Measurements from ENCODE around the gene RAB7B.
"Not testable (repeated sequence)": the region's sequence is repeated elsewhere in the genome, so short reads cannot be mapped to it uniquely, and the experiment has no call there.

RAB7B gene

GRCh38 chr1:205996641-205997040, 6.6 kb downstream of the RAB7B start:
- DNase-seq (ENCODE audit: low read depth), result not testable (repeated sequence)

- no peak for DNase-seq (ENCODE audit: low read depth)
These were observed 8.8 kb downstream of the RAB7B start for GRCh38 chr1:205994346-205994745.

GRCh38 chr1:205993068-205993467, 10.1 kb downstream of the RAB7B start:
- no peak for DNase-seq (ENCODE audit: low read depth)

GRCh38 chr1:205992218-205992882, 10.8 kb downstream of the RAB7B start:
- DNase-seq (ENCODE audit: low read depth), result no peak

- DNase-seq (ENCODE audit: low read depth), result no peak
These were observed 12.0 kb downstream of the RAB7B start for GRCh38 chr1:205991237-205991636.

GRCh38 chr1:205990226-205990625, 13.0 kb downstream of the RAB7B start:
- no peak for DNase-seq (ENCODE audit: low read depth)

- DNase-seq (ENCODE audit: low read depth), result no peak
These were observed 13.4 kb downstream of the RAB7B start for GRCh38 chr1:205989786-205990185.

GRCh38 chr1:205988585-205988995, 14.6 kb downstream of the RAB7B start:
- no peak for DNase-seq (ENCODE audit: low read depth)

- DNase-seq (ENCODE audit: low read depth), result no peak
These were observed 16.3 kb downstream of the RAB7B start for GRCh38 chr1:205986861-205987260.

GRCh38 chr1:205986292-205986691, 16.9 kb downstream of the RAB7B start:
- DNase-seq (ENCODE audit: low read depth), result no peak

- DNase-seq (ENCODE audit: low read depth), result no peak
These were observed 17.7 kb downstream of the RAB7B start for GRCh38 chr1:205985330-205986005.

GRCh38 chr1:205983925-205984725, 19.1 kb downstream of the RAB7B start:
- DNase-seq (ENCODE audit: low read depth), result no peak

GRCh38 chr1:205981257-205981656, 21.9 kb downstream of the RAB7B start:
- DNase-seq (ENCODE audit: low read depth), result no peak

- DNase-seq (ENCODE audit: low read depth), result no peak
These were observed 22.8 kb downstream of the RAB7B start for GRCh38 chr1:205980237-205980870.

- no peak for DNase-seq (ENCODE audit: low read depth)
These were observed 23.9 kb downstream of the RAB7B start for GRCh38 chr1:205979301-205979700.

- DNase-seq (ENCODE audit: low read depth), result no peak
These were observed 24.5 kb downstream of the RAB7B start for GRCh38 chr1:205978676-205979075.

- DNase-seq (ENCODE audit: low read depth), result peak; percentile 59
These were observed 25.7 kb downstream of the RAB7B start for GRCh38 chr1:205977402-205978014.

GRCh38 chr1:205976708-205977401, 26.3 kb downstream of the RAB7B start:
- no peak for DNase-seq (ENCODE audit: low read depth)

- DNase-seq (ENCODE audit: low read depth), result no peak
These were observed 27.2 kb downstream of the RAB7B start for GRCh38 chr1:205976036-205976435.

GRCh38 chr1:205975387-205975998, 27.7 kb downstream of the RAB7B start:
- no peak for DNase-seq (ENCODE audit: low read depth)

- DNase-seq (ENCODE audit: low read depth), result no peak
These were observed 28.5 kb downstream of the RAB7B start for GRCh38 chr1:205974712-205975111.

All from activated gamma-delta T cell treated with anti-CD3 and anti-CD28 coated beads, Interleukin-2, amount 50 U/mL, for 16 hours (primary cell).